GM23338 (cell line): ENCODE results near the gene DMD. TPM values are rescaled to one million over a fixed set of nuclear protein-coding genes. Genes with fewer than 3 reads are reported as not detected.

Experiments
- ATAC-seq: fragments of 200-7000 bp; cut with Tn5 transposase; 3 replicates; pipeline ENCODE4 v1.9.1; 2020
- DNase-seq: peaks from one replicate; pipeline ENCODE4 v3.0.0-alpha.2; 2015; ENCODE audit warnings: low spot score
- H2AFZ ChIP-seq: fragments of 200-600 bp; sonication (generic); 2 replicates; pipeline ENCODE4 v1.8.0; 2016; ENCODE audit warnings: antibody characterized with exemption, mild to moderate bottlenecking, moderate library complexity
- H3F3A ChIP-seq: fragments of 200-600 bp; sonication (generic); replicated peaks from 2 replicates; pipeline ENCODE4 v1.8.0; 2017; ENCODE audit warnings: antibody characterized with exemption, mixed run types, low read depth
- H3K27ac ChIP-seq: fragments of 200-600 bp; sonication (generic); 2 replicates; pipeline ENCODE4 v1.6.1; 2016; ENCODE audit warnings: low read depth
- H3K27me3 ChIP-seq: fragments of 200-600 bp; sonication (generic); 2 replicates; pipeline ENCODE4 v1.8.0; 2016; ENCODE audit warnings: mild to moderate bottlenecking, mixed run types, moderate library complexity; ENCODE audit not compliant: insufficient read depth
- H3K36me3 ChIP-seq: fragments of 200-600 bp; sonication (generic); 2 replicates; pipeline ENCODE4 v1.8.0; 2016; ENCODE audit warnings: mild to moderate bottlenecking; ENCODE audit not compliant: insufficient read depth
- H3K4me1 ChIP-seq: fragments of 200-600 bp; sonication (generic); 2 replicates; pipeline ENCODE4 v1.8.0; 2016; ENCODE audit warnings: mild to moderate bottlenecking, moderate library complexity; ENCODE audit not compliant: insufficient read depth
- H3K4me2 ChIP-seq: fragments of 200-600 bp; sonication (generic); 2 replicates; pipeline ENCODE4 v1.7.1; 2017; ENCODE audit warnings: mixed run types
- H3K4me3 ChIP-seq: fragments of 200-600 bp; sonication (generic); 2 replicates; pipeline ENCODE4 v1.6.1; 2016; ENCODE audit warnings: mixed run types
- H3K79me2 ChIP-seq: fragments of 200-600 bp; sonication (generic); replicated peaks from 2 replicates; pipeline ENCODE4 v1.8.0; 2017; ENCODE audit warnings: mild to moderate bottlenecking; ENCODE audit not compliant: insufficient read depth
- H3K9me2 ChIP-seq: fragments of 200-600 bp; sonication (generic); 2 replicates; pipeline ENCODE4 v1.8.0; 2017; ENCODE audit not compliant: insufficient read depth
- H4K20me1 ChIP-seq: fragments of 200-600 bp; sonication (generic); replicated peaks from 2 replicates; pipeline ENCODE4 v1.8.0; 2017; ENCODE audit warnings: mild to moderate bottlenecking; ENCODE audit not compliant: insufficient read depth
- H3K27ac Mint-ChIP-seq: 2 replicates; pipeline ENCODE4 v1.8.0; 2020; ENCODE audit warnings: inconsistent platforms, mild to moderate bottlenecking, moderate library complexity, mixed read lengths
- H3K27me3 Mint-ChIP-seq: 3 replicates; pipeline ENCODE4 v1.8.0; 2022; ENCODE audit warnings: low read depth, mild to moderate bottlenecking, moderate library complexity, mixed read lengths, inconsistent platforms; ENCODE audit not compliant: insufficient read depth, poor library complexity
- H3K36me3 Mint-ChIP-seq: 3 replicates; pipeline ENCODE4 v1.8.0; 2021; ENCODE audit warnings: low read depth, mild to moderate bottlenecking, inconsistent platforms, moderate library complexity, mixed read lengths
- H3K4me1 Mint-ChIP-seq: 3 replicates; pipeline ENCODE4 v1.8.0; 2020; ENCODE audit warnings: mild to moderate bottlenecking, inconsistent platforms, mixed read lengths
- H3K4me3 Mint-ChIP-seq: 3 replicates; pipeline ENCODE4 v1.8.0; 2021; ENCODE audit warnings: moderate library complexity, mild to moderate bottlenecking, inconsistent platforms, mixed read lengths
- H3K9me3 Mint-ChIP-seq: 3 replicates; pipeline ENCODE4 v1.8.0; 2020; ENCODE audit warnings: moderate library complexity, mild to moderate bottlenecking, inconsistent platforms, mixed read lengths
- CREB1 ChIP-seq: fragments of 250-450 bp; sonication (Bioruptor Pico); IDR thresholded peaks from 2 replicates; pipeline ENCODE4 v1.5.0; 2020; ENCODE audit warnings: low read depth, mild to moderate bottlenecking, moderate library complexity
- CTCF ChIP-seq, 2 experiments: fragments of 200-600 bp in 1 of 2; sonication (generic) in 1 of 2; conservative IDR thresholded peaks; 2 replicates each; pipeline versions ENCODE4 v1.5.1 to v1.6.1; 2016 to 2017; ENCODE audit warnings: antibody characterized with exemption in 2 of 2, low read depth in 2 of 2, mild to moderate bottlenecking in 2 of 2, moderate library complexity in 1 of 2
- EZH2phosphoT487 ChIP-seq: fragments of 200-600 bp; sonication (generic); IDR thresholded peaks from one replicate; pipeline ENCODE4 v1.8.1; 2018; ENCODE audit warnings: antibody characterized with exemption; ENCODE audit not compliant: unreplicated experiment
- JUNB ChIP-seq: IDR thresholded peaks from one replicate; pipeline ENCODE4 v1.6.1; 2016; ENCODE audit warnings: antibody characterized with exemption; ENCODE audit not compliant: unreplicated experiment
- POLR2AphosphoS5 ChIP-seq: IDR thresholded peaks from 2 replicates; pipeline ENCODE4 v1.6.1; 2016; ENCODE audit warnings: antibody characterized with exemption, low read depth
- ZNF114 ChIP-seq: fragments of 250-450 bp; sonication (Bioruptor Pico); IDR thresholded peaks from 2 replicates; pipeline ENCODE4 v1.5.0; 2020; ENCODE audit warnings: mild to moderate bottlenecking, moderate library complexity
- ZNF331 ChIP-seq: fragments of 250-450 bp; sonication (Bioruptor Pico); IDR thresholded peaks from 2 replicates; pipeline ENCODE4 v1.5.0; 2020; ENCODE audit warnings: low read depth, mild to moderate bottlenecking, moderate library complexity
- polyA plus RNA-seq: library from polyadenylated mRNA; unstranded; fragments of >200 nt; fragmentation: Nextera tagmentation; extraction: Ambion mirVana; gene quantifications from 2 replicates; pipeline ENCODE4 v1.2.1, GENCODE V29; 2016
- total RNA-seq: library from RNA; depleted of rRNA; stranded (reverse); fragments of >200 nt; shearing (Covaris generic); gene quantifications from 2 replicates; pipeline ENCODE4 v1.2.3, GENCODE V29; 2014
- TF ChIP-seq, protein P1 (sequence below): IDR thresholded peaks from 2 replicates; pipeline ENCODE4 v1.6.1; 2016; ENCODE audit warnings: antibody characterized with exemption
- TF ChIP-seq, protein P2 (sequence below): fragments of 250-450 bp; sonication (Bioruptor Pico); IDR thresholded peaks from 2 replicates; pipeline ENCODE4 v1.5.0; 2020; ENCODE audit warnings: mild to moderate bottlenecking, moderate library complexity

The DMD gene
- total and polyA plus RNA-seq, 2 experiments from 2014 or later = 4.5 to 7.6 TPM

DNA sequence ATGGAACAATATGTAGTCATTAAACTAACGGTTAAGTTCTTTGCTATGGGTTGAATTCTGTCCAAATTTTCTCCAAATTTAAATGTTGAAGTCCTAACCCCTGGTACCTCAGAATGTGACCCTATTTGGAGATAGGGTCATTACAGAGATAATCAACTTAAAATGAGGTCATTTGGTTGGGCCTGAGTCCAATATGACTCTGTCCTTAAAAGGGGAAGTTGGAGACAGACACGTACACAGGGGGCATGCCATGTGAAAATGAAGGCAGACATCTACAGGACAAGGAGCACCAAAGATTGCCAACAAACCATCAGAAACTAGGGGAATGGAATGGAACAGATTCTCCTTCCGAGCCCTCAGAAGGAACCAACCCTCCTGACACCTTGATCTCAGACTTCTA is 1647.6 kb downstream of the DMD start:
- Histone ChIP-seq H3K4me2 (no peak overlapping the region), H3K4me3 (no peak overlapping the region), H3K27ac (no peak overlapping the region), H3K79me2 (no peaks in the 10 kb centered on the region), H3K27me3 (no peaks in the 10 kb centered on the region), H3K36me3 (no peaks in the 10 kb centered on the region), H3F3A (no peaks in the 10 kb centered on the region), H2AFZ (no peak overlapping the region), H4K20me1 (no peaks in the 10 kb centered on the region), H3K9me2 (no peaks in the 10 kb centered on the region), H3K4me1 (no peaks in the 10 kb centered on the region)
- no peak overlapping the region for H3K4me3 Mint-ChIP-seq
- H3K27ac Mint-ChIP-seq = no peak overlapping the region
- no peak for ATAC-seq
- peaks cover 3% of the 10 kb centered on the region; the same call in 1 of the 3 replicates for H3K4me1 Mint-ChIP-seq
- no peaks in the 10 kb centered on the region for H3K27me3 Mint-ChIP-seq
- no peak for DNase-seq
- no peak for TF ChIP-seq JUNB
- no peak for TF ChIP-seq ZNF331 (CRISPR knock-in tag)
- TF ChIP-seq CTCF (conservative IDR thresholded peaks at IDR 0.05; ENCODE audit: low read depth in 2 of 2) = no peak
- TF ChIP-seq ZNF114 (CRISPR knock-in tag) = no peak
- TF ChIP-seq POLR2AphosphoS5 = no peak
- TF ChIP-seq, protein P1, sequence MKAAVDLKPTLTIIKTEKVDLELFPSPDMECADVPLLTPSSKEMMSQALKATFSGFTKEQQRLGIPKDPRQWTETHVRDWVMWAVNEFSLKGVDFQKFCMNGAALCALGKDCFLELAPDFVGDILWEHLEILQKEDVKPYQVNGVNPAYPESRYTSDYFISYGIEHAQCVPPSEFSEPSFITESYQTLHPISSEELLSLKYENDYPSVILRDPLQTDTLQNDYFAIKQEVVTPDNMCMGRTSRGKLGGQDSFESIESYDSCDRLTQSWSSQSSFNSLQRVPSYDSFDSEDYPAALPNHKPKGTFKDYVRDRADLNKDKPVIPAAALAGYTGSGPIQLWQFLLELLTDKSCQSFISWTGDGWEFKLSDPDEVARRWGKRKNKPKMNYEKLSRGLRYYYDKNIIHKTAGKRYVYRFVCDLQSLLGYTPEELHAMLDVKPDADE = no peak
- no peaks in the 10 kb centered on the region for H3K36me3 Mint-ChIP-seq
- no peaks in the 10 kb centered on the region; the same call in 2 of the 3 replicates for H3K9me3 Mint-ChIP-seq

DNA sequence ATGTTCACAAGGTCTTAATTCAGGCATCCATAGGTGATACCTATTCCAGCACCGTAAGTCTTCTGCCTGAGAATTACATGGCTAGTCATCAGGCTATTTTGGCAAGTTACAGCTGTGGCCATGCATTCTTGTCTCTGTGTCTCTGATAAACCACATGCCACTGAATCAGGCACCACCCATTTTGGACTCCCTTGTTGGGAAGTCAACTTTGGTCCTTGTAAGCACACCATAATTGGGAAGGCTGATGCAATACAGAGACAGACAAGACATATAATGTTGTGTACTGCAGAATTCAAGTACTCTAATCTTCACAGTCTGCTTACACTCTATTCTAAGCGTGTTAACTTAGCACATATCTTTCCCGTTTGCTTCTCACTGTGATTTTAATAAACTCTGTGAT is 1655.8 kb downstream of the DMD start:
- H3F3A ChIP-seq = no peaks in the 10 kb centered on the region
- DNase-seq (no peak), ATAC-seq (no peak)
- H3K27ac ChIP-seq = no peak overlapping the region
- no peaks in the 10 kb centered on the region for H3K36me3 Mint-ChIP-seq
- H4K20me1 ChIP-seq = no peaks in the 10 kb centered on the region
- peaks cover 10% of the 10 kb centered on the region for H3K4me1 Mint-ChIP-seq
- 0 out of 2 replicates have a peak, but pooled peaks cover 3% of the 10 kb centered on the region for H3K4me1 ChIP-seq
- H3K27ac Mint-ChIP-seq = no peak overlapping the region
- no peaks in the 10 kb centered on the region for H3K27me3 Mint-ChIP-seq
- no peaks in the 10 kb centered on the region for H3K27me3 ChIP-seq
- H3K4me3 ChIP-seq = no peak overlapping the region
- H3K79me2 ChIP-seq = no peaks in the 10 kb centered on the region
- H2AFZ ChIP-seq = no peak overlapping the region
- no peaks in the 10 kb centered on the region; the same call in 2 of the 3 replicates for H3K9me3 Mint-ChIP-seq
- no peak overlapping the region for H3K4me2 ChIP-seq
- H3K36me3 ChIP-seq = no peaks in the 10 kb centered on the region
- H3K9me2 ChIP-seq = no peaks in the 10 kb centered on the region
- no peak overlapping the region for H3K4me3 Mint-ChIP-seq
- TF ChIP-seq JUNB = no peak
- TF ChIP-seq, protein P1 = no peak
- no peak for TF ChIP-seq POLR2AphosphoS5
- TF ChIP-seq, protein P2, sequence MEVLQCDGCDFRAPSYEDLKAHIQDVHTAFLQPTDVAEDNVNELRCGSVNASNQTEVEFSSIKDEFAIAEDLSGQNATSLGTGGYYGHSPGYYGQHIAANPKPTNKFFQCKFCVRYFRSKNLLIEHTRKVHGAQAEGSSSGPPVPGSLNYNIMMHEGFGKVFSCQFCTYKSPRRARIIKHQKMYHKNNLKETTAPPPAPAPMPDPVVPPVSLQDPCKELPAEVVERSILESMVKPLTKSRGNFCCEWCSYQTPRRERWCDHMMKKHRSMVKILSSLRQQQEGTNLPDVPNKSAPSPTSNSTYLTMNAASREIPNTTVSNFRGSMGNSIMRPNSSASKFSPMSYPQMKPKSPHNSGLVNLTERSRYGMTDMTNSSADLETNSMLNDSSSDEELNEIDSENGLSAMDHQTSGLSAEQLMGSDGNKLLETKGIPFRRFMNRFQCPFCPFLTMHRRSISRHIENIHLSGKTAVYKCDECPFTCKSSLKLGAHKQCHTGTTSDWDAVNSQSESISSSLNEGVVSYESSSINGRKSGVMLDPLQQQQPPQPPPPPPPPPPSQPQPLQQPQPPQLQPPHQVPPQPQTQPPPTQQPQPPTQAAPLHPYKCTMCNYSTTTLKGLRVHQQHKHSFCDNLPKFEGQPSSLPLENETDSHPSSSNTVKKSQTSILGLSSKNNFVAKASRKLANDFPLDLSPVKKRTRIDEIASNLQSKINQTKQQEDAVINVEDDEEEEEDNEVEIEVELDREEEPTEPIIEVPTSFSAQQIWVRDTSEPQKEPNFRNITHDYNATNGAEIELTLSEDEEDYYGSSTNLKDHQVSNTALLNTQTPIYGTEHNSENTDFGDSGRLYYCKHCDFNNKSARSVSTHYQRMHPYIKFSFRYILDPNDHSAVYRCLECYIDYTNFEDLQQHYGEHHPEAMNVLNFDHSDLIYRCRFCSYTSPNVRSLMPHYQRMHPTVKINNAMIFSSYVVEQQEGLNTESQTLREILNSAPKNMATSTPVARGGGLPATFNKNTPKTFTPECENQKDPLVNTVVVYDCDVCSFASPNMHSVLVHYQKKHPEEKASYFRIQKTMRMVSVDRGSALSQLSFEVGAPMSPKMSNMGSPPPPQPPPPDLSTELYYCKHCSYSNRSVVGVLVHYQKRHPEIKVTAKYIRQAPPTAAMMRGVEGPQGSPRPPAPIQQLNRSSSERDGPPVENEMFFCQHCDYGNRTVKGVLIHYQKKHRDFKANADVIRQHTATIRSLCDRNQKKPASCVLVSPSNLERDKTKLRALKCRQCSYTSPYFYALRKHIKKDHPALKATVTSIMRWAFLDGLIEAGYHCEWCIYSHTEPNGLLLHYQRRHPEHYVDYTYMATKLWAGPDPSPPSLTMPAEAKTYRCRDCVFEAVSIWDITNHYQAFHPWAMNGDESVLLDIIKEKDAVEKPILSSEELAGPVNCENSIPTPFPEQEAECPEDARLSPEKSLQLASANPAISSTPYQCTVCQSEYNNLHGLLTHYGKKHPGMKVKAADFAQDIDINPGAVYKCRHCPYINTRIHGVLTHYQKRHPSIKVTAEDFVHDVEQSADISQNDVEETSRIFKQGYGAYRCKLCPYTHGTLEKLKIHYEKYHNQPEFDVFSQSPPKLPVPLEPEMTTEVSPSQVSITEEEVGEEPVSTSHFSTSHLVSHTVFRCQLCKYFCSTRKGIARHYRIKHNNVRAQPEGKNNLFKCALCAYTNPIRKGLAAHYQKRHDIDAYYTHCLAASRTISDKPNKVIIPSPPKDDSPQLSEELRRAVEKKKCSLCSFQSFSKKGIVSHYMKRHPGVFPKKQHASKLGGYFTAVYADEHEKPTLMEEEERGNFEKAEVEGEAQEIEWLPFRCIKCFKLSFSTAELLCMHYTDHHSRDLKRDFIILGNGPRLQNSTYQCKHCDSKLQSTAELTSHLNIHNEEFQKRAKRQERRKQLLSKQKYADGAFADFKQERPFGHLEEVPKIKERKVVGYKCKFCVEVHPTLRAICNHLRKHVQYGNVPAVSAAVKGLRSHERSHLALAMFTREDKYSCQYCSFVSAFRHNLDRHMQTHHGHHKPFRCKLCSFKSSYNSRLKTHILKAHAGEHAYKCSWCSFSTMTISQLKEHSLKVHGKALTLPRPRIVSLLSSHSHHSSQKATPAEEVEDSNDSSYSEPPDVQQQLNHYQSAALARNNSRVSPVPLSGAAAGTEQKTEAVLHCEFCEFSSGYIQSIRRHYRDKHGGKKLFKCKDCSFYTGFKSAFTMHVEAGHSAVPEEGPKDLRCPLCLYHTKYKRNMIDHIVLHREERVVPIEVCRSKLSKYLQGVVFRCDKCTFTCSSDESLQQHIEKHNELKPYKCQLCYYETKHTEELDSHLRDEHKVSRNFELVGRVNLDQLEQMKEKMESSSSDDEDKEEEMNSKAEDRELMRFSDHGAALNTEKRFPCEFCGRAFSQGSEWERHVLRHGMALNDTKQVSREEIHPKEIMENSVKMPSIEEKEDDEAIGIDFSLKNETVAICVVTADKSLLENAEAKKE (CRISPR knock-in tag) = no peak
- TF ChIP-seq CTCF (conservative IDR thresholded peaks at IDR 0.05; ENCODE audit: low read depth in 2 of 2) = no peak
- no peak for TF ChIP-seq CREB1 (CRISPR knock-in tag)
- TF ChIP-seq EZH2phosphoT487 = no peak
